Panc1 (cell line): ENCODE data around the gene NSD1. TPM values are rescaled to one million over a fixed set of nuclear protein-coding genes. Genes with fewer than 3 reads are reported as not detected.

Experiments
- ATAC-seq: fragments of 200-7000 bp; cut with Tn5 transposase; 2 replicates; pipeline ENCODE4 v1.9.1; 2020; ENCODE audit warnings: mild to moderate bottlenecking, moderate library complexity
- BruUV-seq: library from RNA; stranded (reverse); fragments of 400-500 nt; replicated peaks from 2 replicates; lab custom pipeline; 2021; lab: Mats Ljungman, UMichigan
- CTCF ChIA-PET: fragments of 300-600 bp; sonication (Branson Sonifier 250); formaldehyde crosslinking; loops from one replicate; lab custom pipeline; 2022; ENCODE audit warnings: antibody characterized with exemption; lab: Charles Lee
- POLR2A ChIA-PET: fragments of 300-600 bp; sonication (Branson Sonifier 250); formaldehyde crosslinking; loops from one replicate; lab custom pipeline; 2022; ENCODE audit warnings: antibody characterized with exemption; lab: Charles Lee
- DNase-seq: peaks from one replicate; pipeline ENCODE4 v3.0.0-alpha.2; 2010; ENCODE audit warnings: low read depth, low spot score
- H3K27ac ChIP-seq: 2 replicates; pipeline ENCODE4 v1.5.1; 2011; ENCODE audit warnings: mild to moderate bottlenecking, low read length, inconsistent platforms
- H3K27me3 ChIP-seq: fragments of 200-500 bp; sonication (Bioruptor generic); 2 replicates; pipeline ENCODE4 v1.6.0; 2014; ENCODE audit warnings: low read length, inconsistent platforms; ENCODE audit not compliant: control insufficient read depth, insufficient read depth
- H3K36me3 ChIP-seq: fragments of 200-500 bp; sonication (Bioruptor generic); 2 replicates; pipeline ENCODE4 v1.5.1; 2014; ENCODE audit warnings: inconsistent platforms, mild to moderate bottlenecking, low read length, moderate library complexity; ENCODE audit not compliant: control insufficient read depth, insufficient read depth
- H3K4me1 ChIP-seq: 2 replicates; pipeline ENCODE4 v1.5.1; 2011; ENCODE audit warnings: inconsistent platforms, mild to moderate bottlenecking, low read length, moderate library complexity; ENCODE audit not compliant: control insufficient read depth, insufficient read depth
- H3K4me3 ChIP-seq, 2 experiments: 2 replicates each; pipeline ENCODE4 v1.5.1; 2011 to 2012; ENCODE audit warnings: low read depth in 2 of 2, low read length in 2 of 2, mild to moderate bottlenecking in 2 of 2, inconsistent platforms in 1 of 2, moderate library complexity in 1 of 2
- H3K9me3 ChIP-seq: fragments of 200-500 bp; sonication (Bioruptor generic); 2 replicates; pipeline ENCODE4 v1.5.1; 2014; ENCODE audit warnings: low read depth, mild to moderate bottlenecking, inconsistent platforms, low read length, moderate library complexity; ENCODE audit not compliant: control insufficient read depth, insufficient read depth
- CTCF ChIP-seq: fragments of 450-650 bp; IDR thresholded peaks from 2 replicates; pipeline ENCODE4 v1.5.1; 2017; ENCODE audit warnings: mild to moderate bottlenecking
- POLR2AphosphoS5 ChIP-seq: IDR thresholded peaks from 2 replicates; pipeline ENCODE4 v1.6.1; 2012; ENCODE audit warnings: mild to moderate bottlenecking, low read depth, low read length, moderate library complexity
- REST ChIP-seq, 2 experiments: IDR thresholded peaks; 2 replicates each; pipeline ENCODE4 v1.6.1; 2011 to 2012; ENCODE audit warnings: low read depth in 2 of 2, control low read depth in 1 of 2, low read length in 1 of 2, mild to moderate bottlenecking in 1 of 2, moderate library complexity in 1 of 2; ENCODE audit not compliant: insufficient read depth in 1 of 2
- SIN3A ChIP-seq: IDR thresholded peaks from 2 replicates; pipeline ENCODE4 v1.6.1; 2012; ENCODE audit warnings: low read depth, mild to moderate bottlenecking, low read length, moderate library complexity, borderline replicate concordance; ENCODE audit not compliant: insufficient read depth
- TCF7L2 ChIP-seq: IDR thresholded peaks from 2 replicates; pipeline ENCODE4 v1.6.1; 2011; ENCODE audit warnings: mild to moderate bottlenecking, low read depth, low read length, inconsistent platforms
- in situ Hi-C: cut with HindIII; loops from 2 replicates; pipeline ENCODE4 v1.10.0; 2016; ENCODE audit warnings: low sequenced_read_pairs, low pct_unique_long_range_greater_than_20kb
- intact Hi-C: fragments of 100-400 bp; cut with micrococcal nuclease; formaldehyde crosslinking; loops from one replicate; pipeline ENCODE4 v1.10.0; 2022; ENCODE audit not compliant: unreplicated experiment
- total RNA-seq: library from RNA; stranded (reverse); gene quantifications from one replicate; pipeline ENCODE4 v1.2.1, GENCODE V29; 2021; ENCODE audit not compliant: unreplicated experiment

Gene NSD1
- total RNA-seq, 1 experiment from 2014 or later: 58.7 TPM

GRCh38 chr5:177141496-177141895 lies 7.9 kb downstream of the NSD1 start:
- Histone ChIP-seq H3K36me3 (peaks cover 9% of the 10 kb centered on the region), H3K4me3 (no peak overlapping the region), H3K27ac (no peak overlapping the region), H3K27me3 (no peaks in the 10 kb centered on the region), H3K9me3 (no peaks in the 10 kb centered on the region), H3K4me1 (peaks cover 7% of the 10 kb centered on the region; the same call in 1 of the 2 replicates)
- ChIA-PET POLR2A (no interaction called here), CTCF (no interaction called here)
- DNase-seq: no peak
- no peak for ATAC-seq
- in situ Hi-C loops: no loop called here
- no TSS peak for BruUV-seq
- intact Hi-C loops: no loop called here
- TF ChIP-seq POLR2AphosphoS5 (no peak), SIN3A (no peak), CTCF (no peak)

- ATAC-seq: peak; percentile 42; the same call in 1 of the 2 replicates
- CTCF ChIA-PET: no interaction called here
- TF ChIP-seq REST (IDR thresholded peaks at IDR 0.05; ENCODE audit: insufficient read depth in 1 of 2, low read depth in 2 of 2, low read length in 1 of 2) (no peak), TCF7L2 (no peak), POLR2AphosphoS5 (no peak), SIN3A (no peak), CTCF (no peak)
- POLR2A ChIA-PET: no interaction called here
- Histone ChIP-seq H3K36me3 (peaks cover 5% of the 10 kb centered on the region), H3K27me3 (no peaks in the 10 kb centered on the region), H3K4me3 (no peak overlapping the region), H3K27ac (no peak overlapping the region), H3K9me3 (no peaks in the 10 kb centered on the region), H3K4me1 (peaks cover under 1% of the 10 kb centered on the region; the same call in 1 of the 2 replicates)
- intact Hi-C loops: no loop called here
- no TSS peak for BruUV-seq
- DNase-seq: no peak
- in situ Hi-C loops: no loop called here
These were observed 8.6 kb downstream of the NSD1 start for GRCh38 chr5:177142098-177142611.
